AG04450 (cell line): Measurements from ENCODE around the gene UBTF. TPM values are rescaled to one million over a fixed set of nuclear protein-coding genes. Genes with fewer than 3 reads are reported as not detected.

ENCODE experiments used
- CTCF ChIA-PET: fragments of 300-600, 350-600 bp; formaldehyde crosslinking; extraction: SDS; loops from one replicate; lab custom pipeline; 2022; ENCODE audit warnings: antibody characterized with exemption, inconsistent platforms; lab: Charles Lee
- POLR2A ChIA-PET: fragments of 350-600 bp; formaldehyde crosslinking; extraction: SDS; loops from one replicate; lab custom pipeline; 2021; ENCODE audit warnings: antibody characterized with exemption, inconsistent platforms; lab: Yijun Ruan, JAX
- DNase-seq: peaks from one replicate; pipeline ENCODE4 v3.0.0-alpha.2; 2011; ENCODE audit warnings: low read depth, low spot score
- H3K27ac ChIP-seq: one replicate; pipeline ENCODE4 v1.5.1; 2012; ENCODE audit warnings: low read depth, low read length, control low read depth
- H3K27me3 ChIP-seq: one replicate; pipeline ENCODE4 v1.6.0; 2012; ENCODE audit warnings: low read length; ENCODE audit not compliant: control insufficient read depth, insufficient read depth
- H3K4me3 ChIP-seq: 2 replicates; pipeline ENCODE4 v1.5.1; 2011; ENCODE audit warnings: mild to moderate bottlenecking, low read depth, low read length, control low read depth
- H3K9me3 ChIP-seq: 2 replicates; pipeline ENCODE4 v1.5.1; 2012; ENCODE audit warnings: low read length; ENCODE audit not compliant: control insufficient read depth, insufficient read depth
- polyA plus RNA-seq: library from polyadenylated mRNA; depleted of rRNA; stranded (reverse); fragments of >200 nt; gene quantifications from 2 replicates; pipeline ENCODE4 v1.2.3, GENCODE V29; 2011
- TF ChIP-seq, protein P1 (sequence below): IDR thresholded peaks from 2 replicates; pipeline ENCODE4 v1.5.1; 2011; ENCODE audit warnings: low read depth, low read length, control low read depth, inconsistent platforms

Gene UBTF
- polyA plus RNA-seq, 1 experiment = 26.6 TPM

DNA sequence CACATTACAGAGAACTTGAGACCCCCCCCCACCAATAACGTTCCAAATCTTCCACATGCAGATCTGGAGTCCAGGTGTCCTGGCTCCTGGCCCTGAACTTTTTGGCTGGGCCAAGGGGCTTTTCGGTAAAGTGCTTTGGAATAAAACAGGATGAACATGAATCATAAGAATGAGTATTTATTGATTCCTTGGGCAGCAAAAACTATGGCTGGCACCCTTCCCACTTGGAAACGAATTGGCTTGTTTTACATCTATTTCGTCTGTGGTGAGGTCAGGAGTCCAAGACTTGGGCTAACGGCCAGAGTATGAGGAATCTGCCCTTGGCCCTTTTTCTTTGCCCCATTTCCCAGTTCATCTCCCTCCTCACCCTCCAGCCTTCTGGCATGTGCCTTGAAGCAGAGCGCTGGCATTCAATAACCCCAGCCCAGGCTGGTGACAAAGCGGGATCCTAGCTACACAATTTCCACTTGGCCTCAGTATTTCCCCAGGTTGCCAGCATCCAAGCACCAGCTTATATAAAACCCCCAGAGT lies 4.1 kb upstream of the UBTF start:
- ChIA-PET CTCF (no interaction called here), POLR2A (interaction anchor here (0.7 kb wide), 2 partner anchors 85 to 374 kb away, joined by 3 to 9 read pairs; partner anchors contain the start of gene RUNDC3A)
- Histone ChIP-seq H3K27ac (no peak overlapping the region), H3K9me3 (no peaks in the 10 kb centered on the region; the same call in 1 of the 2 replicates), H3K27me3 (no peaks in the 10 kb centered on the region), H3K4me3 (no peak overlapping the region)
- no peak for DNase-seq
- TF ChIP-seq, protein P1, sequence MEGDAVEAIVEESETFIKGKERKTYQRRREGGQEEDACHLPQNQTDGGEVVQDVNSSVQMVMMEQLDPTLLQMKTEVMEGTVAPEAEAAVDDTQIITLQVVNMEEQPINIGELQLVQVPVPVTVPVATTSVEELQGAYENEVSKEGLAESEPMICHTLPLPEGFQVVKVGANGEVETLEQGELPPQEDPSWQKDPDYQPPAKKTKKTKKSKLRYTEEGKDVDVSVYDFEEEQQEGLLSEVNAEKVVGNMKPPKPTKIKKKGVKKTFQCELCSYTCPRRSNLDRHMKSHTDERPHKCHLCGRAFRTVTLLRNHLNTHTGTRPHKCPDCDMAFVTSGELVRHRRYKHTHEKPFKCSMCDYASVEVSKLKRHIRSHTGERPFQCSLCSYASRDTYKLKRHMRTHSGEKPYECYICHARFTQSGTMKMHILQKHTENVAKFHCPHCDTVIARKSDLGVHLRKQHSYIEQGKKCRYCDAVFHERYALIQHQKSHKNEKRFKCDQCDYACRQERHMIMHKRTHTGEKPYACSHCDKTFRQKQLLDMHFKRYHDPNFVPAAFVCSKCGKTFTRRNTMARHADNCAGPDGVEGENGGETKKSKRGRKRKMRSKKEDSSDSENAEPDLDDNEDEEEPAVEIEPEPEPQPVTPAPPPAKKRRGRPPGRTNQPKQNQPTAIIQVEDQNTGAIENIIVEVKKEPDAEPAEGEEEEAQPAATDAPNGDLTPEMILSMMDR = no peak

GRCh38 chr17:44222112-44222869 lies 2.8 kb upstream of the UBTF start:
- Histone ChIP-seq H3K27me3 (no peaks in the 10 kb centered on the region), H3K9me3 (no peaks in the 10 kb centered on the region; the same call in 1 of the 2 replicates), H3K4me3 (peak overlapping the region; percentile 83), H3K27ac (peak overlapping the region; percentile 81)
- TF ChIP-seq, protein P1 = peak; percentile 30
- ChIA-PET POLR2A (interaction anchor here (0.6 to 3.5 kb wide), 10 partner anchors 11 to 291 kb away, joined by 3 to 11 read pairs (median 4); partner anchors contain the start of genes ATXN7L3 and SLC25A39), CTCF (interaction anchor here (0.6 to 2.1 kb wide), 6 partner anchors 12 to 293 kb away, joined by 3 to 19 read pairs (median 6); partner anchors contain the start of gene GRN)
- no peak for DNase-seq

GRCh38 chr17:44221862-44222111 lies 2.3 kb upstream of the UBTF start:
- Histone ChIP-seq H3K27ac (peak overlapping the region; percentile 73), H3K4me3 (peak overlapping the region; percentile 83), H3K9me3 (no peaks in the 10 kb centered on the region; the same call in 1 of the 2 replicates), H3K27me3 (no peaks in the 10 kb centered on the region)
- TF ChIP-seq, protein P1 = no peak
- ChIA-PET POLR2A (interaction anchor here (0.5 to 3.5 kb wide), 10 partner anchors 10 to 292 kb away, joined by 3 to 11 read pairs (median 4); partner anchors contain the start of genes ATXN7L3 and SLC25A39), CTCF (interaction anchor here (0.6 to 2.1 kb wide), 5 partner anchors 12 to 293 kb away, joined by 3 to 19 read pairs (median 7); partner anchors contain the start of gene GRN)
- no peak for DNase-seq

GRCh38 chr17:44221084-44221861 lies 1.8 kb upstream of the UBTF start:
- TF ChIP-seq, protein P1 = no peak
- POLR2A ChIA-PET = interaction anchor here (0.5 to 3.5 kb wide), 15 partner anchors 10 to 1556 kb away, joined by 3 to 11 read pairs (median 4); partner anchors contain the start of genes ATXN7L3, SLC25A39 and TMUB2
- no peaks in the 10 kb centered on the region; the same call in 1 of the 2 replicates for H3K9me3 ChIP-seq
- CTCF ChIA-PET = interaction anchor here (0.6 to 2.1 kb wide), 6 partner anchors 11 to 292 kb away, joined by 3 to 19 read pairs (median 6); partner anchors contain the start of gene GRN
- DNase-seq = no peak
- peak overlapping the region; percentile 83 for H3K4me3 ChIP-seq
- H3K27me3 ChIP-seq = no peaks in the 10 kb centered on the region
- H3K27ac ChIP-seq = peak overlapping the region; percentile 73
